BE2C (cell line): ENCODE data around the gene MGLL.

ENCODE experiments used
- DNase-seq: peaks from one replicate; pipeline ENCODE4 v3.0.0-alpha.2; 2020
- H3K27me3 ChIP-seq: fragments of 250-450 bp; sonication (Bioruptor Pico); 2 replicates; pipeline ENCODE4 v1.5.1; 2020; ENCODE audit warnings: mild to moderate bottlenecking
- H3K36me3 ChIP-seq: fragments of 250-450 bp; sonication (Bioruptor Pico); 2 replicates; pipeline ENCODE4 v1.5.1; 2020; ENCODE audit warnings: mild to moderate bottlenecking
- H3K4me1 ChIP-seq: fragments of 250-450 bp; sonication (Bioruptor Pico); 2 replicates; pipeline ENCODE4 v1.5.1; 2020
- H3K4me3 ChIP-seq: 2 replicates; pipeline ENCODE4 v1.5.1; 2011; ENCODE audit warnings: low read depth, low read length
- H3K9me3 ChIP-seq: fragments of 250-450 bp; sonication (Bioruptor Pico); 2 replicates; pipeline ENCODE4 v1.5.1; 2020
- TF ChIP-seq, protein P1 (sequence below): IDR thresholded peaks from 2 replicates; pipeline ENCODE4 v1.5.1; 2012; ENCODE audit warnings: mild to moderate bottlenecking, low read depth, low read length

MGLL gene

DNA sequence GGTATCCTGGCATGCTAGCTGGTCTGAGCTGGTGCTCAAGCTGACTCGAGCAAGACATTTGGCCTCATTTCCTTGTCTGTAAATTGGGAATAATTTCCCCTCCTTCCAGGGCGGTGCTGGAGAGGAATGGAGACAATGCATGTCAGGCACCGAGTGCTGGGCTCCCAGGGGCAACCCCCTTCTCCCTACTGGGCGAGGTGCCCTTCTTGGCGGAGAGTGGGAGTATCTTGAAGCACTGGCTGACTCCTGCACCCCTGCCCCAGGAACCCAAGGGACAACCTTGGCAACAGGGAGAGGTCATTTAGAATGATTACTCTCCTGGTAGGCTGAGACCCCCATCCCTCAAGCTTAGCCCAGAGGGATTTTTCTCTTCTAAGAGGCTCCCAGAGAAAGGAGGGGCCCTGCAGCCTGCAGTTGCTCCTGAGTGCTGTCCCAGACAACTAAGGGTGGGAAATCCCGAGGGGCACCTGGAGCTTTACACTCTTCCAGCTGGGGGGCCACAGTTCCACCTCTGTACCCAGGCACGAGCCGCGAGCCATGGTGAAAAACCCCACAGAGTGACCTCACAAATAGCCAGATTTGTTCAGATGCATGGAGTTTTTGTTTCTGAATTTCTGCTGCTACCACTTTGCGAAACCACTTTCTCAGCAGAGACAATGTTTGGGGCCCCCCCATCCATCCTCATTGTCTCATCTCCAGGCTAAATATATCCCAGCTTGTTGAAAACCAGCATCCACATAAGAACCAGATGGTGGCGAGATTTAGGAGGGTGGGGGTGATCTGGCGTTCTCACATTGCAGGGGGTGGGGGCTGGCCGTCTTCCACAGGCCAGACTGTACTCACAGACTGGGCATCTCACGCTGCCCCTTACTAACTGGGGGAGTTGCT is 104.7 kb downstream of the MGLL start:
- Histone ChIP-seq H3K9me3 (no peaks in the 10 kb centered on the region), H3K36me3 (no peaks in the 10 kb centered on the region), H3K27me3 (no peaks in the 10 kb centered on the region), H3K4me1 (no peaks in the 10 kb centered on the region), H3K4me3 (no peak overlapping the region)
- TF ChIP-seq, protein P1, sequence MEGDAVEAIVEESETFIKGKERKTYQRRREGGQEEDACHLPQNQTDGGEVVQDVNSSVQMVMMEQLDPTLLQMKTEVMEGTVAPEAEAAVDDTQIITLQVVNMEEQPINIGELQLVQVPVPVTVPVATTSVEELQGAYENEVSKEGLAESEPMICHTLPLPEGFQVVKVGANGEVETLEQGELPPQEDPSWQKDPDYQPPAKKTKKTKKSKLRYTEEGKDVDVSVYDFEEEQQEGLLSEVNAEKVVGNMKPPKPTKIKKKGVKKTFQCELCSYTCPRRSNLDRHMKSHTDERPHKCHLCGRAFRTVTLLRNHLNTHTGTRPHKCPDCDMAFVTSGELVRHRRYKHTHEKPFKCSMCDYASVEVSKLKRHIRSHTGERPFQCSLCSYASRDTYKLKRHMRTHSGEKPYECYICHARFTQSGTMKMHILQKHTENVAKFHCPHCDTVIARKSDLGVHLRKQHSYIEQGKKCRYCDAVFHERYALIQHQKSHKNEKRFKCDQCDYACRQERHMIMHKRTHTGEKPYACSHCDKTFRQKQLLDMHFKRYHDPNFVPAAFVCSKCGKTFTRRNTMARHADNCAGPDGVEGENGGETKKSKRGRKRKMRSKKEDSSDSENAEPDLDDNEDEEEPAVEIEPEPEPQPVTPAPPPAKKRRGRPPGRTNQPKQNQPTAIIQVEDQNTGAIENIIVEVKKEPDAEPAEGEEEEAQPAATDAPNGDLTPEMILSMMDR = no peak
- no peak for DNase-seq

DNA sequence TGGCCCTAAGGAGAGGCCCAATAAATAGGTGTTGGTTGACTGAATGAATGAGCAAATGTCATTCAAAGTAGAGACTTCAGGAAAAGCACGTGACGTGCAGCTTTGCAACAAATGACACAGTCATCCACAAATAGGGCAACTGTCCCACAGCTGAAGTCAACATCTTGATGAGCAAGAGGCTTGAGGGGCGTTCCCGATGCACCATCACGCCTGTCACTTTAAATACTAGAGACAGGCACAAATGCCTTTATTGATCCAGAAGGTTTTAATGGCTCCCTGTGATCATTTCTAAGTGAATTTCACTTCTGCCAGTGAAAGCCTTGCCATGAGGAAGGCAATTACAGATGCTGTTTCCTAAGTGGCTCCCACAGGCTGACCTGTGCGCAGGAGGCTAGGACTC is 105.9 kb downstream of the MGLL start:
- TF ChIP-seq, protein P1 = no peak
- no peaks in the 10 kb centered on the region for H3K36me3 ChIP-seq

DNA sequence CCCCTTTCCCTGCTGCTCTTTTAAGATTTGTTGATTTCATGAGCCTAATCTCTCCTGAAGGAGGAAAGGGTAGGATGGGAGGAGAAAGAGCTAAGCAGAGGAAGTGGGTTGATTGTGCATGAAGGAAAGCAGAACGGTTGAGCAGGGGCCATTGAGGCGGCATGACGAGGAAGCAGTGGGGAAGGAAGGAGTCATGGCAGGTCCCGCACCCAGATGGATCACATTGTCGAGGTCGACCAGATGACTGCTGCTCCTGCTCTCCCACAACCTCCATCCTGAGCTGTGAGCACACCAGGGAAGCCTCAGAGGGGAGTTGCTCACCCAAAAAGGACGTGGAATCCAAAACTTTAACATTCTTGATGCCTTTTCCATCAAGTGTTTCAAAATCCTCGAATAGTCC is 106.8 kb downstream of the MGLL start:
- TF ChIP-seq, protein P1 = no peak
- Histone ChIP-seq H3K9me3 (no peaks in the 10 kb centered on the region), H3K27me3 (no peaks in the 10 kb centered on the region), H3K36me3 (no peaks in the 10 kb centered on the region), H3K4me3 (no peak overlapping the region), H3K4me1 (no peaks in the 10 kb centered on the region)
- no peak for DNase-seq

More for the DNA sequence above, 105.9 kb downstream of the MGLL start:
- no peak overlapping the region for H3K4me3 ChIP-seq
- DNase-seq = no peak
- no peaks in the 10 kb centered on the region for H3K27me3 ChIP-seq
- no peaks in the 10 kb centered on the region for H3K4me1 ChIP-seq
- no peaks in the 10 kb centered on the region for H3K9me3 ChIP-seq

DNA sequence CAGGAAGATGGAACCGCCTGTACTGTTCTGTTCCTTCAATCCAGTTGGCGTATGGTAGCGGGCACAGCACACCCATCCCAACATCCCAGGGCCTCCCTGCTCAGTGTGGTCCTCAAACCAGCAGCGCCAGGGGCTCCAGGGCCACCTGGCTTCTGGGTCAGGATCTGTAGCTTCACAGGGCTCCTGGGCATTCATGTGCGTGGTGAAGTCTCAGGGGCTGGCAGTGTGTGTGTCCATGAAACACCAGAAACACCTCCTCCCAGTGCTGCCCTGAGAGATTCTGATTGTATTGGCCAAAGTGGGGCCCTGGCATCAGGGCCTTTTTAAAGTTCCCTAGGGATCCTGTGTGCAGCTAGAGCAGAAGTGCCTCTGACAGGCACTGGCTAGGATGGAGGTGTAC is 107.4 kb downstream of the MGLL start:
- no peak for DNase-seq
- no peaks in the 10 kb centered on the region for H3K9me3 ChIP-seq
- H3K4me1 ChIP-seq = no peaks in the 10 kb centered on the region
- no peaks in the 10 kb centered on the region for H3K36me3 ChIP-seq
- H3K27me3 ChIP-seq = no peaks in the 10 kb centered on the region
- TF ChIP-seq, protein P1 = no peak
- H3K4me3 ChIP-seq = no peak overlapping the region

DNA sequence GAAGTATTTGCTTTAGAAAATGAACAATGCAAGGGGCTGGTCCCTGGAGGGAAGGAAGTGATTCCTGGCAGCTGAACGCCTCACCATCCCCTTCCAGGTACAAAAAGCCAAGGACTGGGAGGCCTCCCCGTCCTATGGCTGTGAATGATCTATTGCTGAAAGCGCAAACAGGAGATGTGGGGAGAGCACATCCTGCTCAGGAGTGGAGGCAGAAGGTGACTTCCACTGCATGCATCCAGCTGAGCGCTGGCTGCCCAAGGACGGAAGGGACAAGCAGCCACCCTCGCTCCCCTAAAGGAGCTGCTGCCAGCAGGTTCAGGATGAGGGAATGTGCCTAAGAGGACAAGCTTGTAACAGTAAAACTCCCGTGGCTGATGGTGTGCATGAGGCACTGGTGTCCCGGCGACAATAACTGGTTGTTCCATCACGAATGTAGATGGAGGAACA is 108.2 kb downstream of the MGLL start:
- TF ChIP-seq, protein P1 = no peak
- DNase-seq = no peak
- H3K27me3 ChIP-seq = no peaks in the 10 kb centered on the region
- H3K4me3 ChIP-seq = no peak overlapping the region
- no peaks in the 10 kb centered on the region for H3K36me3 ChIP-seq
- no peaks in the 10 kb centered on the region for H3K4me1 ChIP-seq
- no peaks in the 10 kb centered on the region for H3K9me3 ChIP-seq
